GM12891 (cell line): Measurements from ENCODE around the gene RBM46.

Experiments
- POLR2A ChIP-seq: IDR thresholded peaks from 2 replicates; pipeline ENCODE4 v1.6.1; 2011; ENCODE audit warnings: low read depth, low read length, control low read depth
- POLR2AphosphoS5 ChIP-seq: IDR thresholded peaks from 2 replicates; pipeline ENCODE4 v1.6.1; 2011; ENCODE audit warnings: low read depth, low read length, control low read depth
- POU2F2 ChIP-seq: IDR thresholded peaks from 2 replicates; pipeline ENCODE4 v1.6.1; 2011; ENCODE audit warnings: low read depth, mild to moderate bottlenecking, control low read depth, low read length, moderate library complexity
- TAF1 ChIP-seq: IDR thresholded peaks from 2 replicates; pipeline ENCODE4 v1.6.1; 2011; ENCODE audit warnings: low read depth, low read length, control low read depth

DNA sequence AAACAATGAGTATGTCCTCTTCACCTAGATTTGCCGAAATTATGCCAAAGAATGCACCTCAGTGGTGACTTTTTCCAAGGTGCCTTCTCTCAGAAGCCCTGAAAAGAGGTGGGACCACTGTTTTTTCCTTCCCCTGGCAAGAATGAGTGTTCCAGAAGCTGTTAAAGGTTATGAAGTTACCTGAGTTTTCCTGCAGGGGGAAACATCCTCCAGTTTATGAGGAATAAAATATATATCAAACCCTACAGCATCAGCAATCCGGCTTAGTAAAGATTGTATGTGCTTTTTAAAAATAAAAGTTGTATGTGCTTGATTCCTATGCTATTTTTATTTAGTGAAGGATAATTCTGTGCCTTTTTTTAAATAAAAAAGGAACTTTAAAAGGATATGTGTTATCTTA lies 73.3 kb downstream of the RBM46 start:
- TF ChIP-seq POLR2A (no peak), TAF1 (no peak), POLR2AphosphoS5 (no peak), POU2F2 (no peak)
